GM18870 (cell line): ENCODE results near the gene CMC1.

Source experiments
- ATAC-seq: cut with Tn5 transposase; IDR thresholded peaks from one replicate; pipeline ENCODE4 v1.9.1; 2021; ENCODE audit warnings: moderate library complexity; ENCODE audit not compliant: unreplicated experiment

Gene CMC1

DNA sequence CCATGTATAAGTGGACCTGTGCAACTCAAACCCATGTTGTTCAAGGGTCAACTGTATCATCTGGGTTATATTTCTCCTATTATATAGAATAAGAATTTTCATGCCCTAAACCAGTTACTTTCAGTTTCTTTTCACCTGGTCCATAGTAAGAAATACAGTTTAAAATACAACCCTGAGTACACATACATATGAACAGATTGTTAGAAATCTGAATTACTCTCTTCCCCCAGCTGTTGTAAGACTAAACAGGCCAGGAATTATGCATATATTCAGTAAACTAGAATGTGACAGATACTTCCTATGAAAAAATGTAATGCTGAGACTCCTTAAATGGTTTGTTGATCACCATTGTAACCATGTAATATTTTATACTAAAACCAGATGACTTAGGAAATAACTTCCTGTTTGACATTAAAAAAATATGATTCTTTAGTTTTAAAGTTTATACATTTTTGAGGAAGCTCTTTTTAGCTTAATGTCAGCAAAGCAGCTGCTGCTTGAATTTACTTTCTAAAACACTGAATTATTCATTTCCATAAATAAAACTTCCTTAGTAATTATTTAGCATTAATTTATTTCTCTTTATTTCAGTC, 54.6 kb downstream of the CMC1 start:
- ATAC-seq = no peak

- ATAC-seq = no peak
These were observed 58.3 kb downstream of the CMC1 start for GRCh38 chr3:28299705-28300104.

DNA sequence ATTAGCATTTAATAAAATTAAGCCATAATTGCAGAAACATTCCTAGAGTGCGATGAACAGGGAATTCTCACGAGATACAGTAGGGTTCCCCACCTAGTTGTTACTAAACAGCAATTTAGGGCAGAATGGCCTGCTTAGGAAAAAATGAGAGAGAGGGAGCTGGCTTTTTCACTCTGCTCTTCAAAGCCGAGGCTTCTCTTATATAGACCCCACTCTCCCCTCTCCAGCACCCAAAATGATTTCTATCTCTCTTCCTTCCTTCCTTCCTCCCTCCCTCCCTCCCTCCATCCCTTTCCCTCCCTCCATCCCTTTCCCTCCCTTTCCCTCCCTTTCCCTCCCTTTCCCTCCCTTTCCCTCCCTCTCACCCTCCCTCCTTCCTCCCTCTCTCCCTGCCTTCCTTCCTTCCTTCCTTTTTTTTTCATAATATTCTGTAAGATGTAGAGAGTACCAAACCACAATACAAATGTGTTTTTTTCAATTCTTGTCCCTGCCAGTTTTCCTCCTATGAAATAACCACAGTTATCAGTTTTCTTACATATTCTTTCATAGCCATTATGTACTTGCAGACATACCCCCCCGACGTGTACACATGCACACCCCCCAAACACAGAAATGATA, 59.0 kb downstream of the CMC1 start:
- no peak for ATAC-seq

- no peak for ATAC-seq
These were observed 60.3 kb downstream of the CMC1 start for GRCh38 chr3:28301688-28302087.

GRCh38 chr3:28308196-28308595, 66.8 kb downstream of the CMC1 start:
- no peak for ATAC-seq

- ATAC-seq = no peak
These were observed 74.3 kb downstream of the CMC1 start for GRCh38 chr3:28315711-28316110.

- ATAC-seq = no peak
These were observed 74.8 kb downstream of the CMC1 start for GRCh38 chr3:28316226-28316625.

DNA sequence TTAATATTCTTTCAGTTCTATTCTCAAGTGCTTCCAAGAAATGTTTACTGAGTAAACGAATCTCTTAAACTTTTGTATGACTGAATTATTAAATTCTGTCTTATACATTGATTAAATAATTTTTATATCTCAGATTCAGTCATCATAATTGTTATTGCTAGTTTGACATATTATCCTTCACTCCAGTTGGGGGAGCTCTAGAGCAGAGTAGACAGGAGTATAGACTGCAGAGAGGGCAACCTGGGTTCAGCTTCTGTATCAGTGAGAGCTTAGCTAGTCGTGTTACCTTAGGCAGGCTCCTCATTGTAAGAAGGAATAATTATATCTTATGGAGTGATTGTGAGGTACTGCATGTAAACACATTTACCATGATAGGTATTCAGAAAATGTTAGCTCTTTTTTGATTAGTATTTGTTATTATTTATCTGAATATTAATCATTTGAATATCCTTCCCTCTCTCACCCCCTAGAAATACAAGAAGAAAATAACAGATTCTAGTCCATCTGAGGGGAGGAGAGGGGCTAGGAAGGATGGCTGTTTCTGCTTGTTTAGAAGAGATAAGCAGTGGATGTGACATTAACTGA, 76.1 kb downstream of the CMC1 start:
- ATAC-seq = peak; percentile 84

DNA sequence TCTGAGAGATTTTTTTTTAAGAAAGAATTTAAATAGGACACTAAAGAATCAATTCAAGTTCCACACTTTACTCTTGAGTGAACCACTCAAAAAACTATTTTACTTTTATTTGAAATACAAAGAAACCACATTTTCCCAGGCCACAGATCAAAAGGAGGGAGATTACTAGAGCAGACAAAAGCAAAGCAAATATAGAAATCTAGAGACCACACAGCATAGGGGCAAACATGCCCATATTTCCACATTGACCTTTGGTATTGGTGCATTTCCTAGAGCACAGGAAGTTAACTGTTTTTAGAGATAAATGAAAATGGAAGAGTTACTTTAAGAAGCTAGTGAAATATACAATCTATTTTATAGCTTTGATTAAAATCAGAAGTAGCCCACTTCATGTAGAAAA, 79.6 kb downstream of the CMC1 start:
- ATAC-seq = no peak

DNA sequence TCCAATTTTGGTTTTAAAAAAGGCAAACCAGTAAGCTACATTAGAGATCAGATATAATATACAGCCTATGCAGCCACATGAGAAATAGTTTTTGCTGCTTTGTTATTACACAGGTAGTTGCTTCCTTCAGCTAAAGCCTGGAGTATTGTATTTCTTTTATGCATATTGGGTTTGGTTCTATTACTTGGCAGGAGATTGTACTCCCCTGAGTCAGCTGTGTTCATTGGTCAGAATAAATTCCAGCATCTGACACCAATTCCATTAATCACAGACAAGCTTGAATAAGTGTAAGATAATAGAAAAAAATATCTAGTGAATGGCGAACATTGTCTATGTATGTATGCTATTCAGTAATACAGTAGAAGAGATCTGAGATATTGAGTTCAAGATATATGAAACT, 81.0 kb downstream of the CMC1 start:
- ATAC-seq = no peak

- peak; percentile 78 for ATAC-seq
These were observed 85.1 kb downstream of the CMC1 start for GRCh38 chr3:28326458-28326926.

DNA sequence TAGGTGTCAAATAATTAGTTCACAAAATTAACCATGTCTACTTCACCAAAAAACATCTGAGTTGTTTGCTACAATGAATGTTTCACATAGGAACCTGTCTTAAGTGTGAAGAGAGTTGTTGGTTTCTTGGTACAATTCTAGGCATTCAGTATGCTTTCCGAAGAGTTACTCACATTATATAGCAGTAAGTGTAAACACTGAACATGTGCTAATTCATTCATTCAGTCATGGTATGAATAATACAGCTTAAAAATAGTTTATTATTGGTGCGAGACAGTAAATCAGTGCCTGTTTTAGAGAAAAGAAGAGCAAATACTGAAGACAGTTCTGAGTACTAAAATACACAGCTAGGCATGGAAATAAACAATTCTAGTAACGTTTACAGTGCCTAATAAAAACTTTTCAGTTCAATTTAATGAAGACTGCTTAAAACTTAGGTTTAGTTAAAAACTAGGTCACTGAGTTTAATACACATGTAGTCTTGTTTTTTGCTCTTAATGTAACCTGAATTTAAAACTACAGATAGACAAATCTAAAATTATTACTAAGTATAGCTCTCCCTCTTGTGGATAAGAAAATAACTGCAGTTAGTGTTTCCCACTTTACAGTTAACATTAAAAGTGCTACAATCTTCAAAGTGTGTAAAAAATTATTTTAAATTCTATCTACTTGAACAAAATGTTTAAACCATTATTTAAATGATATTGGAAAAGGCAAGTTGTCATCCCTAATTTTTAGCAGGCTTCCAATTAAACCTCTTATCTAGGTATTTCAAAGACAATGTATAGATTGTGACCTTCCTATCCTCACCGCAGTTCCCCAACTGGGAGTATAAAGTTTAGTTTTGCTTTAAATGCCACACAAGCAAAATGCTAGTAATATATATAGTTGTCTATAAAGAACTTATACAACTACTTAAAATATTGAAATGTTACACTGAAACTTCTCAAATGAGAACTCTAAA, 87.1 kb downstream of the CMC1 start:
- ATAC-seq = peak; percentile 37

DNA sequence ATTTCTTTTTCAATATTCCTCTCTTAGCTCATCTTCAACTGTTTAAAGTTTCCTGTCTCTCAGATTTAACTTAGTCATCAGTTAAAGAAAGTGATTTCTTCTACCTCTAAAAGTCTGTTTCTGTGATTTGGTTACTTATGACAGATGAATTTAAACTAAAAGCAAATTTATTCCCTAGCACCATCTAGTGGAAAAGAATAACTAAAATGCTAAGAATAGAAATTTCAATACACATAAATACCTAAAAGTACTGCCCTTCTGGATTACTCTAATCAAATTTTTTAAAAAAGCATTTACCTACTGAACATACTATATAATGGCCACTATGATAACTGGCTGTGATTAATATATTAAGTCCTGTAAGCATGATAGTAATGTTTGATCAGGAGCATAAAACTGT, 93.1 kb downstream of the CMC1 start:
- no peak for ATAC-seq

DNA sequence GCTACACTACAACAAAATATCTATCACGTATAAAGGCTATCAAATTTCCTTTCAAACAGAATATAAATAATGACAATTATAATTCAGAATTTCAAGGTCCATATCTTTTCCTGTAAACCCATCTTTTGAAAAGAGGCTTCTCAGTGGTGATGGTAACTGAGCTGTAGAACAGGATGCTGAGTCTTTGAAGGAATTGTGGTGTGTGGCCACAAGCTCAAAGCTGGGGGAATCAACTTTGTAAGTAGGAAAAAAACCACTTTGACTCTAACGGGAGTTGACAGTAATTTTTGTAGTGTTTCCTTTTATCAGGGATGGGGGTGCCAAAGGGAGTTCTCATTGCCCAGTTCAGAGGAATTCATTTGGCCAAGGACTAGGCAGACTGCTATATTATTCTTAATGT, 93.8 kb downstream of the CMC1 start:
- no peak for ATAC-seq

- ATAC-seq = no peak
These were observed 95.8 kb downstream of the CMC1 start for GRCh38 chr3:28337230-28337629.

- no peak for ATAC-seq
These were observed 101.7 kb downstream of the CMC1 start for GRCh38 chr3:28343144-28343543.

- ATAC-seq = no peak
These were observed 104.3 kb downstream of the CMC1 start for GRCh38 chr3:28345690-28346089.

- no peak for ATAC-seq
These were observed 106.2 kb downstream of the CMC1 start for GRCh38 chr3:28347374-28348264.

- ATAC-seq = no peak
These were observed 106.8 kb downstream of the CMC1 start for GRCh38 chr3:28348265-28348628.

GRCh38 chr3:28348629-28349468, 107.4 kb downstream of the CMC1 start, which contains the start of the genes AZI2 and ZCWPW2:
TSS of gene AZI2 (minus strand) at chr3:28348824. CDS start at chr3:28340617, 8,207 bp downstream.
TSS of gene ZCWPW2 (plus strand) at chr3:28348721. CDS start at chr3:28413069, 64,348 bp downstream.
- peak; percentile 71 for ATAC-seq
